ENCODE measurements around the gene SLAMF6.

DNA sequence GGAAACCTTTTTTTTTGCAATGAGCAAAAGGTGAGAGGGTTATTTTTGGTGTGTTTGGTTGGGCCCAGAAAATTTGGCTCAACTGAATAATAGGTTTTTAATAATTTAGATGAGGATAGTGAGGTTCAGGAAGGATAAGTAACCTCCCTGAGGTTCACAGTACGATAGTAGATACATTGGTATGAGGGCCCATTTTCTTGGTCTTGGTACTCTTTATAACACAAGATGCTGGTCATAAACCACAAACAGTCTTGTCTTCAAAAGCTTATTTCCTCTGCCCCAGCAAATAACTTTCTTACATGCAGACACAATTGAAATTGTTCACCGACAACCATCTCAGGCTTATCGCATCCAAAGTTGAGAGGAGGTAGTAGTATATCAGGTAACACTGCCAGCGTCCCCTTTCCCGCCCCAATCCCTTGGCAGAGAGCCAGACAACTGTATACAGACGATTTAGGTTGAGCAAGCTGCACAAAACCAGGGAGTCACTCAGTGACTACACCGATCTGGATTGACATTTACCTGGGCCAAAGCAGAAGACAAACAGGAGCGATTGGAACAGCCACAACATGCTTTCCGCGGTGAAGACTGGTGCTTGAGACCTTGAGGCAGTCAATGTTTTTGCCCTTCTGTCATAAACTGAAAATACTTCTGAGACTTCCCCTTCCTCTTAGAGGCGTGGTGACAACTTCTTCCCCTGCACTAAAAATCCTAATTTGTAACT lies at the start of gene SLAMF6:
- TF ChIP-seq, protein P1, sequence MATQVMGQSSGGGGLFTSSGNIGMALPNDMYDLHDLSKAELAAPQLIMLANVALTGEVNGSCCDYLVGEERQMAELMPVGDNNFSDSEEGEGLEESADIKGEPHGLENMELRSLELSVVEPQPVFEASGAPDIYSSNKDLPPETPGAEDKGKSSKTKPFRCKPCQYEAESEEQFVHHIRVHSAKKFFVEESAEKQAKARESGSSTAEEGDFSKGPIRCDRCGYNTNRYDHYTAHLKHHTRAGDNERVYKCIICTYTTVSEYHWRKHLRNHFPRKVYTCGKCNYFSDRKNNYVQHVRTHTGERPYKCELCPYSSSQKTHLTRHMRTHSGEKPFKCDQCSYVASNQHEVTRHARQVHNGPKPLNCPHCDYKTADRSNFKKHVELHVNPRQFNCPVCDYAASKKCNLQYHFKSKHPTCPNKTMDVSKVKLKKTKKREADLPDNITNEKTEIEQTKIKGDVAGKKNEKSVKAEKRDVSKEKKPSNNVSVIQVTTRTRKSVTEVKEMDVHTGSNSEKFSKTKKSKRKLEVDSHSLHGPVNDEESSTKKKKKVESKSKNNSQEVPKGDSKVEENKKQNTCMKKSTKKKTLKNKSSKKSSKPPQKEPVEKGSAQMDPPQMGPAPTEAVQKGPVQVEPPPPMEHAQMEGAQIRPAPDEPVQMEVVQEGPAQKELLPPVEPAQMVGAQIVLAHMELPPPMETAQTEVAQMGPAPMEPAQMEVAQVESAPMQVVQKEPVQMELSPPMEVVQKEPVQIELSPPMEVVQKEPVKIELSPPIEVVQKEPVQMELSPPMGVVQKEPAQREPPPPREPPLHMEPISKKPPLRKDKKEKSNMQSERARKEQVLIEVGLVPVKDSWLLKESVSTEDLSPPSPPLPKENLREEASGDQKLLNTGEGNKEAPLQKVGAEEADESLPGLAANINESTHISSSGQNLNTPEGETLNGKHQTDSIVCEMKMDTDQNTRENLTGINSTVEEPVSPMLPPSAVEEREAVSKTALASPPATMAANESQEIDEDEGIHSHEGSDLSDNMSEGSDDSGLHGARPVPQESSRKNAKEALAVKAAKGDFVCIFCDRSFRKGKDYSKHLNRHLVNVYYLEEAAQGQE (IDR thresholded peaks at IDR 0.05; ENCODE audit: low read depth) = no peak
- TF ChIP-seq, protein P2, sequence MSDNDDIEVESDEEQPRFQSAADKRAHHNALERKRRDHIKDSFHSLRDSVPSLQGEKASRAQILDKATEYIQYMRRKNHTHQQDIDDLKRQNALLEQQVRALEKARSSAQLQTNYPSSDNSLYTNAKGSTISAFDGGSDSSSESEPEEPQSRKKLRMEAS (IDR thresholded peaks at IDR 0.05) = no peak
- TF ChIP-seq EP300 (IDR thresholded peaks at IDR 0.05; ENCODE audit: borderline replicate concordance) = no peak
- TF ChIP-seq CREB1 (IDR thresholded peaks at IDR 0.05; ENCODE audit: low read depth) = no peak
- no peak for TF ChIP-seq CEBPB (IDR thresholded peaks at IDR 0.05)
- no peak for TF ChIP-seq TAF1 (IDR thresholded peaks at IDR 0.05; ENCODE audit: low read depth)
- no peak for TF ChIP-seq TCF12 (IDR thresholded peaks at IDR 0.05; ENCODE audit: low read depth)
- TF ChIP-seq, protein P3, sequence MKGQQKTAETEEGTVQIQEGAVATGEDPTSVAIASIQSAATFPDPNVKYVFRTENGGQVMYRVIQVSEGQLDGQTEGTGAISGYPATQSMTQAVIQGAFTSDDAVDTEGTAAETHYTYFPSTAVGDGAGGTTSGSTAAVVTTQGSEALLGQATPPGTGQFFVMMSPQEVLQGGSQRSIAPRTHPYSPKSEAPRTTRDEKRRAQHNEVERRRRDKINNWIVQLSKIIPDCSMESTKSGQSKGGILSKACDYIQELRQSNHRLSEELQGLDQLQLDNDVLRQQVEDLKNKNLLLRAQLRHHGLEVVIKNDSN (IDR thresholded peaks at IDR 0.05) = no peak
